Neural crest cell (in vitro differentiated cells): ENCODE measurements around the gene ADAMTS2. TPM values are rescaled to one million over a fixed set of nuclear protein-coding genes. Genes with fewer than 3 reads are reported as not detected.

Source experiments
- DNase-seq: peaks from one replicate; pipeline ENCODE4 v3.0.0; 2021; ENCODE audit warnings: low read depth, mixed read lengths, low spot score
- H3K27ac Mint-ChIP-seq: one replicate; pipeline ENCODE4 v1.8.0; 2021; ENCODE audit warnings: mild to moderate bottlenecking, mixed read lengths; ENCODE audit not compliant: unreplicated experiment
- H3K27me3 Mint-ChIP-seq: 2 replicates; pipeline ENCODE4 v1.8.0; 2021; ENCODE audit warnings: low read depth, mild to moderate bottlenecking, mixed read lengths
- H3K36me3 Mint-ChIP-seq: 2 replicates; pipeline ENCODE4 v1.8.0; 2021; ENCODE audit warnings: low read depth, mild to moderate bottlenecking, mixed read lengths
- H3K4me1 Mint-ChIP-seq: 2 replicates; pipeline ENCODE4 v1.8.0; 2021; ENCODE audit warnings: mixed read lengths
- H3K4me3 Mint-ChIP-seq: one replicate; pipeline ENCODE4 v1.8.0; 2021; ENCODE audit warnings: mild to moderate bottlenecking, mixed read lengths
- H3K9me3 Mint-ChIP-seq: 2 replicates; pipeline ENCODE4 v1.8.0; 2021; ENCODE audit warnings: mixed read lengths
- total RNA-seq: library from RNA; stranded (reverse); gene quantifications from 2 replicates; pipeline ENCODE4 v1.2.1, GENCODE V29; 2021
- TF ChIP-seq, protein P1 (sequence below): fragments of 200-600 bp; sonication (generic); conservative IDR thresholded peaks from 2 replicates; pipeline ENCODE4 v1.5.0; 2021; ENCODE audit warnings: antibody characterized with exemption, mild to moderate bottlenecking

Gene ADAMTS2
- total RNA-seq, 1 donor from 2014 or later, result 1.5 TPM

GRCh38 chr5:179152144-179152895 is 192.9 kb downstream of the ADAMTS2 start:
- Mint-ChIP-seq H3K27ac (no peak overlapping the region), H3K9me3 (no peaks in the 10 kb centered on the region), H3K4me1 (peaks cover 16% of the 10 kb centered on the region), H3K27me3 (no peaks in the 10 kb centered on the region), H3K36me3 (no peaks in the 10 kb centered on the region), H3K4me3 (no peak overlapping the region)
- TF ChIP-seq, protein P1, sequence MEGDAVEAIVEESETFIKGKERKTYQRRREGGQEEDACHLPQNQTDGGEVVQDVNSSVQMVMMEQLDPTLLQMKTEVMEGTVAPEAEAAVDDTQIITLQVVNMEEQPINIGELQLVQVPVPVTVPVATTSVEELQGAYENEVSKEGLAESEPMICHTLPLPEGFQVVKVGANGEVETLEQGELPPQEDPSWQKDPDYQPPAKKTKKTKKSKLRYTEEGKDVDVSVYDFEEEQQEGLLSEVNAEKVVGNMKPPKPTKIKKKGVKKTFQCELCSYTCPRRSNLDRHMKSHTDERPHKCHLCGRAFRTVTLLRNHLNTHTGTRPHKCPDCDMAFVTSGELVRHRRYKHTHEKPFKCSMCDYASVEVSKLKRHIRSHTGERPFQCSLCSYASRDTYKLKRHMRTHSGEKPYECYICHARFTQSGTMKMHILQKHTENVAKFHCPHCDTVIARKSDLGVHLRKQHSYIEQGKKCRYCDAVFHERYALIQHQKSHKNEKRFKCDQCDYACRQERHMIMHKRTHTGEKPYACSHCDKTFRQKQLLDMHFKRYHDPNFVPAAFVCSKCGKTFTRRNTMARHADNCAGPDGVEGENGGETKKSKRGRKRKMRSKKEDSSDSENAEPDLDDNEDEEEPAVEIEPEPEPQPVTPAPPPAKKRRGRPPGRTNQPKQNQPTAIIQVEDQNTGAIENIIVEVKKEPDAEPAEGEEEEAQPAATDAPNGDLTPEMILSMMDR, result no peak
- DNase-seq, result no peak

DNA sequence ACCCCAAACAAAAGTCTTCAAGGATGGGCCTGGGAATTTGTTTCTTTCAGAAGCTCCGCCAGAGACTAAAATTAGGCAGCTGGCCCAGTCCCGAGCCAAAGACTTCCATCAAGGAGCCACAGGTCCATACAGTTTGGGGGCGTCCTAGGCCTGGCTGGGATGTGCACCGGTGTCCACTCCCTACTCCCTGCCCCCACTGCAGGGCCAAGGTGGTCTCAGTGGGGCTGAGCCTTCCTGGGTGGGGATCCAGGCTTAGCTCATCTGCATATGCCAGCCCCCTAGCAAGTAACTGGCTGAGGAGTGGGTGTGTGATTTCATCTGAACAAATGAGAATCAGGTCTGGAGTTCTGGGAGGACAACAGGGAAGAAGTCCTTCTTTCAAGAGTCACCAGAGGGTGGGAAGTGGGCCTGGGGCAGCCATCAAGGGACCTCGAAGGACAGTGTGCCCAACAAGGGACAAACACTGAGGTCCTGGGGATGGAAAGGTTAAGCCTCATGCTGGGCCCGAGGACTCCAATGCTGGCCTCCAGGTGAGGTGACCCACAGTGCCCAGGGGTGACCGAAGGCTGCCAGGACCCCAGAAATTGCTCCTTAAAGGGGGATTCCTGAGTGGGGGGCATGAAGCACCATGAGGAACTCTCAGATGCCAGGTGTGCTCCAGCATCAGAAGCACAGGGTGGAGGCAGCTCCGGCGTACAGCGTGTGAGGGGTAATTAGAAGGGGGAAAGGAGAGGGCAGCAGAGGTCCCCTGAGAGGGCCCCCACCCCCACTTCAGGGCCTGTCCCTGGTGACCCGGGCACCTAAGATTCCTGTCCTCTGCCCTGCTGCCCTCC is 193.8 kb downstream of the ADAMTS2 start:
- H3K9me3 Mint-ChIP-seq, result no peaks in the 10 kb centered on the region
- peaks cover 16% of the 10 kb centered on the region for H3K4me1 Mint-ChIP-seq
- DNase-seq, result no peak
- TF ChIP-seq, protein P1, result no peak
- H3K36me3 Mint-ChIP-seq, result no peaks in the 10 kb centered on the region
- H3K27ac Mint-ChIP-seq, result no peak overlapping the region
- no peak overlapping the region for H3K4me3 Mint-ChIP-seq
- no peaks in the 10 kb centered on the region for H3K27me3 Mint-ChIP-seq

- no peaks in the 10 kb centered on the region for H3K36me3 Mint-ChIP-seq
- DNase-seq, result no peak
- H3K4me3 Mint-ChIP-seq, result no peak overlapping the region
- no peaks in the 10 kb centered on the region for H3K9me3 Mint-ChIP-seq
- H3K4me1 Mint-ChIP-seq, result peaks cover 4% of the 10 kb centered on the region
- no peaks in the 10 kb centered on the region for H3K27me3 Mint-ChIP-seq
- H3K27ac Mint-ChIP-seq, result no peak overlapping the region
- TF ChIP-seq, protein P1, result no peak
Observed at GRCh38 chr5:179150011-179150410, 195.2 kb downstream of the ADAMTS2 start.

DNA sequence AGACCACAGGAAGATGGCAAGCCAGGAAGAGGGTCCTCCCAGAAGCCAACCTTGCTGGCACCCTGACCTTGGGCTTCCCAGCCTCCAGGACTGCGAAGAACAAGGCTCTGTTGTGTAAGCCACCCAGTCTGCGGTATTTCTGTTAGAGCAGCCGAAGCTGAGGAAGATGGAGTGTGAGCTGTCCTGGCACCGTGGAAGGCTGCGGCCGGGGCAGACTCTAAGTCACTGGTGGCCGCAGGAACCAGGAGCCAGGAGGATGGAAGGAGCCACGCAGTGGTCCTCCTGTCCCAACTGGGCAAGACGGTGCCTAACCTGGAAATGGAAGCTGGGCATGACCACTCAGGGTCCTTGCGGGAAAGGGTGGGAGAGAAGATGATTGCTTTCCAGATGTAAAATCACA is 196.0 kb downstream of the ADAMTS2 start:
- no peak for DNase-seq
- no peak overlapping the region for H3K4me3 Mint-ChIP-seq
- H3K27ac Mint-ChIP-seq, result no peak overlapping the region
- H3K4me1 Mint-ChIP-seq, result peaks cover 4% of the 10 kb centered on the region
- H3K9me3 Mint-ChIP-seq, result no peaks in the 10 kb centered on the region
- H3K36me3 Mint-ChIP-seq, result no peaks in the 10 kb centered on the region
- TF ChIP-seq, protein P1, result no peak
- H3K27me3 Mint-ChIP-seq, result no peaks in the 10 kb centered on the region

DNA sequence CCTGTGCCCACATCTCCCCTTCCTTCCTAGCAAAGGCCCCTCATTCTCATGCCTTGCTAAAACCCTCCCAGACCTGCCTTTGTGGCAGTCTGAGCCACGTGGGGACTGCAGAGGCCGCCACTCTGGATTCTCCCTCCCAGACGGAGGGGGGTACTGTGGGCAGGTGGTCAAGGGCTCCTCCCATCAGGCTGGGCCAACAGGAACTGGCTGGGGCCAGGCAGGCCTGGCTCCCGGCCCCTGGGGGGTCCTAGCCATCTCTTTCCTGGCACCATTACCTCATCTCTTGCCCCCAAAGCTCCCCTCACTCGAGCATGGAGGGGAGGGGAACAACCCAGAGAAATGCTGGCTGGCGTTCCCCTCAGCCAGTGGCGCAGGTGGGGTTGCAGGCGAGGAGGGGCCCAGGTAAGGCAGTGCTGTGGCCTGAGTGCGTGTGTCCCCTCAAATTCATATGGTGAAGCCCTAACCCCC is 196.5 kb downstream of the ADAMTS2 start:
- TF ChIP-seq, protein P1, result no peak
- no peak overlapping the region for H3K4me3 Mint-ChIP-seq
- no peak overlapping the region for H3K27ac Mint-ChIP-seq
- DNase-seq, result no peak
- no peaks in the 10 kb centered on the region for H3K36me3 Mint-ChIP-seq
- H3K27me3 Mint-ChIP-seq, result no peaks in the 10 kb centered on the region
- no peaks in the 10 kb centered on the region for H3K9me3 Mint-ChIP-seq
- H3K4me1 Mint-ChIP-seq, result peaks cover 4% of the 10 kb centered on the region
